ENCODE measurements around the gene TRPV5. TPM values are rescaled to one million over a fixed set of nuclear protein-coding genes. Genes with fewer than 3 reads are reported as not detected.
"Not testable (repeated sequence)": the region's sequence is repeated elsewhere in the genome, so short reads cannot be mapped to it uniquely, and the experiment has no call there.

The TRPV5 gene
- total RNA-seq, result not detected

DNA sequence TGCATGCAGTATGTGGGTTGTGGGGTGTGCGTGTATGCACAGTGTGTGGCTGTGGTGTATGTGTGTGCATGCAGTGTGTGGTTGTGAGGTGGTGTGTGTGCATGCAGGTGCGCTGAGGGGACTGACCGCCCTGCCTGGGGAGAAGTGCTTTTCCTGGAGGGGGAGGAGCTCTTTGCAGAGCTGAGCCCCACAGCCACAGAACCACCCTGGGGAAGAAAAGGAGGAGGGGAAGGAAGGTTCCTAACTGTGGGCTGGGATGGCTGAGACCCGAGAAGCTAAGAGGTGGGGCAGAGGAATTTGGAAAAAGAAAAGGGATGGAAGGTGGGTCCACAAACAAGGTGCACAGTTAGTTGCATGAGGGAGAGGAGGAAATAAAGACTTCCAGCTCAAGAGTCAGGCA, at the start of gene TRPV5:
Gene TRPV5 (minus strand): TSS at position 123 of the 400 bp plus-strand sequence. CDS start 287 bp downstream, outside the sequence.
- intact Hi-C loops (cut with DNase I), result no loop called here
- Histone ChIP-seq H3K4me1 (no peaks in the 10 kb centered on the region), H3K4me3 (no peak within 1 kb of the TSS), H3K36me3 (no peaks in the 10 kb centered on the region), H3K27me3 (no peaks in the 10 kb centered on the region), H3K9me3 (no peaks in the 10 kb centered on the region), H3K27ac (no peak within 1 kb of the TSS)
- 76 to 80% methylated on average over 4 of the region's 4 CpGs for WGBS, 2 donors
- TF ChIP-seq, protein P1, sequence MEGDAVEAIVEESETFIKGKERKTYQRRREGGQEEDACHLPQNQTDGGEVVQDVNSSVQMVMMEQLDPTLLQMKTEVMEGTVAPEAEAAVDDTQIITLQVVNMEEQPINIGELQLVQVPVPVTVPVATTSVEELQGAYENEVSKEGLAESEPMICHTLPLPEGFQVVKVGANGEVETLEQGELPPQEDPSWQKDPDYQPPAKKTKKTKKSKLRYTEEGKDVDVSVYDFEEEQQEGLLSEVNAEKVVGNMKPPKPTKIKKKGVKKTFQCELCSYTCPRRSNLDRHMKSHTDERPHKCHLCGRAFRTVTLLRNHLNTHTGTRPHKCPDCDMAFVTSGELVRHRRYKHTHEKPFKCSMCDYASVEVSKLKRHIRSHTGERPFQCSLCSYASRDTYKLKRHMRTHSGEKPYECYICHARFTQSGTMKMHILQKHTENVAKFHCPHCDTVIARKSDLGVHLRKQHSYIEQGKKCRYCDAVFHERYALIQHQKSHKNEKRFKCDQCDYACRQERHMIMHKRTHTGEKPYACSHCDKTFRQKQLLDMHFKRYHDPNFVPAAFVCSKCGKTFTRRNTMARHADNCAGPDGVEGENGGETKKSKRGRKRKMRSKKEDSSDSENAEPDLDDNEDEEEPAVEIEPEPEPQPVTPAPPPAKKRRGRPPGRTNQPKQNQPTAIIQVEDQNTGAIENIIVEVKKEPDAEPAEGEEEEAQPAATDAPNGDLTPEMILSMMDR (IDR thresholded peaks at IDR 0.05), result no peak
- no peak for TF ChIP-seq POLR2A (IDR thresholded peaks at IDR 0.05)
- DNase-seq, result no peak

DNA sequence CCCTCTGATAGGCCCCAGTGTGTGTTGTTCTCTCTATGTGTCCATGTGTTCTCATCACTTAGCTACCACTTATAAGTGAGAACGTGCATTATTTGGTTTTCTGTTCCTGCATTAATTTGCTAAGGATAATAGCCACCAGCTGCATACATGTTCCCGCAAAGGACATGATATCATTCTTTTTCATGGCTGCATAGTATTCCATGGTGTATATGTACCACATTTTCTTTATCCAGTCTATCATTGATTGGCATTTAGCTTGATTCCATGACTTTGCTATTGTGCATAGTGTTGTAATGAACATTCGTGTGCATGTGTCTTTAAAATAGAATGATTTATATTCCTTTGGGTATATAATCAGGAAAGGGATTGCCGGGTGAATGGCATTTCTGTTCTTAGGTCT, 44.9 kb upstream of the TRPV5 start:
- H3K27ac ChIP-seq; H3K9me3 ChIP-seq; H3K4me1 ChIP-seq; intact Hi-C loops (cut with DNase I); H3K4me3 ChIP-seq; H3K36me3 ChIP-seq; H3K27me3 ChIP-seq; DNase-seq: not testable (repeated sequence)
- WGBS, 2 donors, result 78 to 80% methylated on average over 4 of the region's 4 CpGs

DNA sequence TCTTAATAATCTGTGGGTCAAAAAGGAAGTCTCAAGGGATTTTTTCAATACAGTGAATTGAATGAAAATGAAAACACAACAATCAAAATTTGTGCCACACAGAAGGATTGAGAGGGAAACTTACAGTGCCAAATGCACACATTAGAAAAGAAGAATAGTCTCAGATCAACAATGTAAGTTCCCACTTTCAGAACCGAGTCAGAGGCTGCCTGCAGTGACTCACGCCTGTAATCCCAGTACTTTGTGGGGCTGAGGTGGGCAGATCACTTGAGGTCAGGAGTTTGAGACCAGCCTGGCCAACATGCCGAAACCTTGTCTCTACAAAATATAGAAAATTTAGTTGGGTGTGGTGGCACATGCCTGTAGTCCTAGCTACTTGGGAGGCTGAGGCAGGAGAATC, 41.1 kb upstream of the TRPV5 start:
- Histone ChIP-seq H3K9me3 (no peaks in the 10 kb centered on the region), H3K4me3 (no peak overlapping the region), H3K4me1 (no peaks in the 10 kb centered on the region), H3K27ac (no peak overlapping the region), H3K27me3 (no peaks in the 10 kb centered on the region), H3K36me3 (no peaks in the 10 kb centered on the region)
- 54 to 68% methylated on average over 3 of the region's 3 CpGs for WGBS, 2 donors
- intact Hi-C loops (cut with DNase I), result no loop called here
- DNase-seq, result no peak
- no peak for TF ChIP-seq POLR2A (IDR thresholded peaks at IDR 0.05)
- TF ChIP-seq, protein P1 (IDR thresholded peaks at IDR 0.05), result no peak

DNA sequence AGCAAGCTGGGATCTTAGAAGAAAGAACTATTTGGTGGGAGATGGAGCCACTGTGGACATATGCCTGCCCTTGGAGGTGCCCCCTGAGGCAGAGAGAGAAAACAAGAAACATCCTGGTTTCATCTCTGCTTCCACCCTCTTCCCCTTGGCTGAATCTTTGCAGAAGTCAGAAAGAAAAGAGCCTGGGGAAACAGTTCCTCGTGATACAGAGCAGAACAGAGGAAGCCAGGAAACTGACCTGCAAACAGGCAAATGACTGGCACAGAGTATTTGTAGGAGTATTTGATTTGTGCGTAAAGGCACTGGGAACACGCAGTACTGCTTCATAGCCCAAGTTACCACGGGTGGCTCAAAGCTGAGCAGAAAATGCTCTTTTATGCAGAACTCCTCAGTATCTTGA, 35.6 kb upstream of the TRPV5 start:
- no peak overlapping the region for H3K4me3 ChIP-seq
- WGBS, 2 donors, result 43 to 57% methylated on average over 4 of the region's 4 CpGs
- H3K9me3 ChIP-seq, result no peaks in the 10 kb centered on the region
- H3K36me3 ChIP-seq, result no peaks in the 10 kb centered on the region
- intact Hi-C loops (cut with DNase I), result no loop called here
- no peaks in the 10 kb centered on the region for H3K4me1 ChIP-seq
- H3K27ac ChIP-seq, result no peak overlapping the region
- no peak for DNase-seq
- TF ChIP-seq, protein P1 (IDR thresholded peaks at IDR 0.05), result no peak
- no peak for TF ChIP-seq POLR2A (IDR thresholded peaks at IDR 0.05)
- H3K27me3 ChIP-seq, result peaks cover 0 to 15% (median 0%) of the 10 kb centered on the region in 4 donors

DNA sequence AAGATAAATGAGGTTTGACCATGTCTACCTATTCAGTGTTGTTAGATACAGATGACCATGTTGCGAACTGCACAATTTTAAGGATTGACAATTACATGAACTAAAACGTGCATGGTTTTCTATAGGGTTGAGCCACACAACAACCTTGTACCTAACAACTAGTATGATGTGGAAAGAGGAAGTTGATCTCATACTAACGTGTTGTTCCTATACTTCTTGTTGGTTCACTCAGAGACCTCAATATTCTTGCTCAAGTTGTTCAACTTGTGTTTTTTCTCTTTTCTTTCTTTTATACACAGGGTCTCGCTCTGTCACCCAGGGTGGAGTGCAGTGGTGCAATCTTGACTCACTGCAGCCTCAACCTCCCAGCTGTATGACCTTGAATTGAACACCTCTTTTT, 34.7 kb upstream of the TRPV5 start:
- TF ChIP-seq, protein P1 (IDR thresholded peaks at IDR 0.05), result no peak
- TF ChIP-seq POLR2A (IDR thresholded peaks at IDR 0.05), result no peak
- no peaks in the 10 kb centered on the region for H3K36me3 ChIP-seq
- no peak overlapping the region for H3K27ac ChIP-seq
- no peaks in the 10 kb centered on the region for H3K9me3 ChIP-seq
- H3K4me3 ChIP-seq, result no peak overlapping the region
- no peaks in the 10 kb centered on the region for H3K4me1 ChIP-seq
- intact Hi-C loops (cut with DNase I), result no loop called here
- H3K27me3 ChIP-seq, result peaks cover 0 to 15% (median 0%) of the 10 kb centered on the region in 4 donors
- DNase-seq, result no peak
- 78 to 84% methylated on average over 4 of the region's 4 CpGs for WGBS, 2 donors
